GM23248 (cell line): ENCODE results near the gene EEF1AKMT2. TPM values are rescaled to one million over a fixed set of nuclear protein-coding genes. Genes with fewer than 3 reads are reported as not detected.

Experiments
- DNase-seq: peaks from one replicate; pipeline ENCODE4 v3.0.0-alpha.2; 2015
- H2AFZ ChIP-seq: fragments of 200-600 bp; sonication (generic); 2 replicates; pipeline ENCODE4 v1.6.1; 2016; ENCODE audit warnings: antibody characterized with exemption
- H3F3A ChIP-seq: fragments of 200-600 bp; sonication (generic); 2 replicates; pipeline ENCODE4 v1.6.1; 2016; ENCODE audit warnings: mild to moderate bottlenecking, antibody characterized with exemption, mixed run types; ENCODE audit not compliant: insufficient read depth
- H3K27ac ChIP-seq: fragments of 200-600 bp; sonication (generic); 2 replicates; pipeline ENCODE4 v1.5.1; 2016; ENCODE audit warnings: mild to moderate bottlenecking
- H3K27me3 ChIP-seq: fragments of 200-600 bp; sonication (generic); replicated peaks from 2 replicates; pipeline ENCODE4 v1.6.1; 2016; ENCODE audit warnings: mild to moderate bottlenecking; ENCODE audit not compliant: insufficient read depth
- H3K36me3 ChIP-seq: fragments of 200-600 bp; sonication (generic); 2 replicates; pipeline ENCODE4 v1.6.1; 2016; ENCODE audit warnings: low read depth, mild to moderate bottlenecking
- H3K4me1 ChIP-seq: fragments of 200-600 bp; sonication (generic); 2 replicates; pipeline ENCODE4 v1.6.1; 2016; ENCODE audit warnings: mild to moderate bottlenecking; ENCODE audit not compliant: insufficient read depth
- H3K4me2 ChIP-seq: fragments of 200-600 bp; sonication (generic); one replicate; pipeline ENCODE4 v1.6.1; 2016; ENCODE audit warnings: mild to moderate bottlenecking; ENCODE audit not compliant: unreplicated experiment
- H3K4me3 ChIP-seq: fragments of 200-600 bp; sonication (generic); 2 replicates; pipeline ENCODE4 v1.5.1; 2016; ENCODE audit warnings: mild to moderate bottlenecking
- H3K79me2 ChIP-seq: fragments of 200-600 bp; sonication (generic); 2 replicates; pipeline ENCODE4 v1.6.1; 2016; ENCODE audit warnings: mild to moderate bottlenecking; ENCODE audit not compliant: insufficient read depth
- H3K9ac ChIP-seq: fragments of 200-600 bp; sonication (generic); 2 replicates; pipeline ENCODE4 v1.6.1; 2016; ENCODE audit warnings: mild to moderate bottlenecking
- H3K9me2 ChIP-seq: fragments of 200-600 bp; sonication (generic); 2 replicates; pipeline ENCODE4 v1.6.1; 2016; ENCODE audit warnings: mixed run types, mild to moderate bottlenecking, moderate library complexity; ENCODE audit not compliant: insufficient read depth
- H3K9me3 ChIP-seq: fragments of 200-600 bp; sonication (generic); one replicate; pipeline ENCODE4 v1.6.1; 2017; ENCODE audit warnings: low read depth
- H4K20me1 ChIP-seq: fragments of 200-600 bp; sonication (generic); 2 replicates; pipeline ENCODE4 v1.6.0; 2016; ENCODE audit not compliant: insufficient read depth
- EZH2 ChIP-seq: fragments of 200-600 bp; sonication (generic); IDR thresholded peaks from 2 replicates; pipeline ENCODE4 v1.6.1; 2018; ENCODE audit warnings: antibody characterized with exemption, mild to moderate bottlenecking; ENCODE audit not compliant: insufficient read depth, poor library complexity, severe bottlenecking
- EZH2phosphoT487 ChIP-seq: fragments of 200-600 bp; sonication (generic); IDR thresholded peaks from 2 replicates; pipeline ENCODE4 v1.6.1; 2018; ENCODE audit warnings: antibody characterized with exemption, moderate library complexity, mild to moderate bottlenecking, low read depth; ENCODE audit not compliant: insufficient read depth
- WGBS, 2 experiments: methylation state at CpG; one replicate each; pipeline ENCODE4 v1.1.6; 2015 to 2017; ENCODE audit warnings: low lambda C conversion rate in 2 of 2, low coverage in 1 of 2; ENCODE audit errors: missing lambda C conversion rate in 2 of 2; 5-methylcytosine and 5-hydroxymethylcytosine counted together
- in situ Hi-C: fragments of 300-500 bp; cut with MboI; formaldehyde crosslinking; loops from 2 replicates; pipeline ENCODE4 v1.15.0; 2020
- polyA plus RNA-seq: library from polyadenylated mRNA; unstranded; fragments of >200 nt; fragmentation: Nextera tagmentation; extraction: Ambion mirVana; gene quantifications from 2 replicates; pipeline ENCODE4 v1.2.1, GENCODE V29; 2016
- total RNA-seq: library from RNA; depleted of rRNA; stranded (reverse); fragments of >200 nt; shearing (Covaris generic); gene quantifications from 2 replicates; pipeline ENCODE4 v1.2.3, GENCODE V29; 2014

EEF1AKMT2 gene
- total and polyA plus RNA-seq, 2 experiments from 2014 or later = 24.0 to 27.4 TPM

GRCh38 chr10:124755581-124755980 is 36.1 kb downstream of the EEF1AKMT2 start:
- no peaks in the 10 kb centered on the region for H3K27me3 ChIP-seq
- no peak overlapping the region for H3K4me3 ChIP-seq
- H3K9me2 ChIP-seq = no peaks in the 10 kb centered on the region
- H3K9ac ChIP-seq = no peak overlapping the region
- H3F3A ChIP-seq = no peaks in the 10 kb centered on the region
- H3K36me3 ChIP-seq = peaks cover 33% of the 10 kb centered on the region
- H3K4me1 ChIP-seq = no peaks in the 10 kb centered on the region
- no peak overlapping the region for H3K4me2 ChIP-seq
- no peaks in the 10 kb centered on the region for H3K9me3 ChIP-seq
- no peaks in the 10 kb centered on the region for H4K20me1 ChIP-seq
- peaks cover 5% of the 10 kb centered on the region; the same call in 1 of the 2 replicates for H3K79me2 ChIP-seq
- TF ChIP-seq EZH2 (no peak), EZH2phosphoT487 (no peak)
- WGBS, 2 experiments = 94 to 95% methylated on average over 2 of the region's 2 CpGs
- no peak for DNase-seq
- H3K27ac ChIP-seq = no peak overlapping the region
- H2AFZ ChIP-seq = no peak overlapping the region
- in situ Hi-C loops = no loop called here

DNA sequence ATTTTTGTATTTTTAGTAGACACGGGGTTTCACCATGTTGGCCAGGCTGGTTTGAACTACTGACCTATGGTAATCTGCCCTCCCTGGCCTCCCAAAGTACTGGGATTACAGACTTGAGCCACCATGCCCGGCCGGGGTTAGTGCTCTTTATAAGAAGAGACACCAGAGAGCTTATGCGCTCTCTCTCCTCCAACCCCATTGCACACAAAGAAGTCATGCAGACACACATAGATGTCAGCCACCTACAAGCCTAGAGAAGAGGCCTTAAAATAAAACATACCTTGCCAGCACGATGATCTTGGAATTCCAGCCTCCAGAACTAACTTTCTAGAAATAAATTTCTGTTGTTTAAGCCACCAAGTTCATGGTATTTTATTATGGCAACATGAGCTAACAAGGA is 37.5 kb downstream of the EEF1AKMT2 start:
- Histone ChIP-seq H3K4me3 (no peak overlapping the region), H3K27ac (no peak overlapping the region), H3K9me3 (no peaks in the 10 kb centered on the region), H3F3A (no peaks in the 10 kb centered on the region), H3K79me2 (peaks cover 5% of the 10 kb centered on the region; the same call in 1 of the 2 replicates), H4K20me1 (no peaks in the 10 kb centered on the region), H3K27me3 (no peaks in the 10 kb centered on the region), H3K9me2 (no peaks in the 10 kb centered on the region), H3K4me2 (no peak overlapping the region), H3K9ac (no peak overlapping the region), H2AFZ (no peak overlapping the region), H3K36me3 (peaks cover 23% of the 10 kb centered on the region), H3K4me1 (no peaks in the 10 kb centered on the region)
- WGBS, 2 experiments = 98 to 100% methylated on average over 5 of the region's 5 CpGs
- DNase-seq = no peak
- TF ChIP-seq EZH2 (no peak), EZH2phosphoT487 (no peak)
- in situ Hi-C loops = no loop called here

GRCh38 chr10:124748953-124749645 is 42.6 kb downstream of the EEF1AKMT2 start:
- no peaks in the 10 kb centered on the region for H3K9me3 ChIP-seq
- no peak overlapping the region for H3K4me2 ChIP-seq
- no peaks in the 10 kb centered on the region for H3K79me2 ChIP-seq
- no peak overlapping the region for H3K27ac ChIP-seq
- H3K4me1 ChIP-seq = peaks cover 18% of the 10 kb centered on the region
- no peaks in the 10 kb centered on the region for H3K9me2 ChIP-seq
- in situ Hi-C loops = loop anchor here (10.0 kb wide), 1 partner anchor 214 kb away; no protein-coding TSS in a partner anchor
- no peak for TF ChIP-seq EZH2phosphoT487
- TF ChIP-seq EZH2 = no peak
- no peak overlapping the region for H3K9ac ChIP-seq
- no peaks in the 10 kb centered on the region for H3K27me3 ChIP-seq
- WGBS, 2 experiments = 80 to 85% methylated on average over 4 of the region's 4 CpGs
- no peak overlapping the region for H2AFZ ChIP-seq
- no peak overlapping the region for H3K4me3 ChIP-seq
- H3F3A ChIP-seq = peaks cover 27% of the 10 kb centered on the region
- no peak for DNase-seq
- no peaks in the 10 kb centered on the region for H4K20me1 ChIP-seq
- peaks cover 12% of the 10 kb centered on the region; the same call in 1 of the 2 replicates for H3K36me3 ChIP-seq

DNA sequence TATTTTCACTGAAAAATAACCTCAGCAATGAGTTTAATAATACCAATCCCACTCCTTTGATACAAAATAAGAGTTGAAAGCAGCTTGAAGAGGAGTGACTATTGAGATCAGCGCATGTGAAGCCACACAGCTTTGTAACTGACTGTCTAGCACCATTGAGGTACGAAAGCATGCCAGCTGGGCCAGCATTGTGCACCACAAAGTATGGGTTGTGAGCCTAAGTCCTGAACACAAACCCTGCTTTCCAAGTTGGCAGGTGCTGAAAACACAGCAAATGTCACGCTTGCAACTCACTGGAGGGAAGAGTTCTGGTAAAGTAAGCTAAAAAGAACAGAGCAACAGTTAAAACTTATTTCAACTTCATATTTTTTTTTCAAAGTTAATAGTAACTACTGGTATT is 43.5 kb downstream of the EEF1AKMT2 start:
- Histone ChIP-seq H3K9me2 (no peaks in the 10 kb centered on the region), H2AFZ (no peak overlapping the region), H3K4me1 (peaks cover 18% of the 10 kb centered on the region), H3K9ac (no peak overlapping the region), H3K27ac (no peak overlapping the region), H4K20me1 (no peaks in the 10 kb centered on the region), H3K79me2 (no peaks in the 10 kb centered on the region), H3K4me2 (no peak overlapping the region), H3K27me3 (no peaks in the 10 kb centered on the region), H3F3A (peaks cover 27% of the 10 kb centered on the region), H3K36me3 (peaks cover 12% of the 10 kb centered on the region; the same call in 1 of the 2 replicates), H3K9me3 (no peaks in the 10 kb centered on the region), H3K4me3 (no peak overlapping the region)
- no peak for TF ChIP-seq EZH2phosphoT487
- no peak for TF ChIP-seq EZH2
- WGBS, 2 experiments = 95% methylated on average over 3 of the region's 3 CpGs
- DNase-seq = peak; percentile 16
- in situ Hi-C loops = loop anchor here (10.0 kb wide), 1 partner anchor 213 kb away; no protein-coding TSS in a partner anchor
